Upper lobe of right lung (tissue), 1 donor: ENCODE data around the gene GPNMB. TPM values are rescaled to one million over a fixed set of nuclear protein-coding genes. Genes with fewer than 3 reads are reported as not detected.

ENCODE experiments used
- ATAC-seq: fragments of 200-7000 bp; cut with Tn5 transposase; one replicate; pipeline ENCODE4 v1.9.1; 2020; ENCODE audit warnings: mild to moderate bottlenecking, moderate library complexity
- DNase-seq: peaks from one replicate; pipeline ENCODE4 v3.0.0-alpha.2; 2020
- H3K27ac ChIP-seq: fragments of 200-600 bp; one replicate; pipeline ENCODE4 v1.8.0; 2022
- H3K27me3 ChIP-seq: fragments of 200-600 bp; one replicate; pipeline ENCODE4 v1.8.0; 2022; ENCODE audit warnings: mild to moderate bottlenecking
- H3K36me3 ChIP-seq: fragments of 200-600 bp; one replicate; pipeline ENCODE4 v1.8.0; 2022
- H3K4me1 ChIP-seq: fragments of 200-600 bp; one replicate; pipeline ENCODE4 v1.8.0; 2022
- H3K4me3 ChIP-seq: fragments of 200-600 bp; one replicate; pipeline ENCODE4 v1.8.0; 2022; ENCODE audit warnings: mild to moderate bottlenecking
- H3K9me3 ChIP-seq: fragments of 200-600 bp; one replicate; pipeline ENCODE4 v1.8.0; 2022
- intact Hi-C: fragments of 100-400 bp; cut with DNase I; formaldehyde crosslinking; loops from one replicate; pipeline ENCODE4 v1.11.0; 2022
- total RNA-seq: library from RNA; stranded (reverse); fragmentation: NEBNext Ultra II Directional; extraction: Animal tissue kit (Norgen Biotek cat#: 25700); gene quantifications from one replicate; pipeline ENCODE4 v1.2.1, GENCODE V29; 2021
- TF ChIP-seq, protein P1 (sequence below): fragments of 200-600 bp; IDR thresholded peaks from one replicate; pipeline ENCODE4 v1.8.0; 2022; ENCODE audit warnings: antibody characterized with exemption
- donor health status: DM: no; HTN: yes; CAD: no; lungs with severe emphysema.

GPNMB gene
- total RNA-seq, 1 donor from 2014 or later: 322 TPM

GRCh38 chr7:23261843-23262452 is 15.4 kb downstream of the GPNMB start:
- TF ChIP-seq, protein P1, sequence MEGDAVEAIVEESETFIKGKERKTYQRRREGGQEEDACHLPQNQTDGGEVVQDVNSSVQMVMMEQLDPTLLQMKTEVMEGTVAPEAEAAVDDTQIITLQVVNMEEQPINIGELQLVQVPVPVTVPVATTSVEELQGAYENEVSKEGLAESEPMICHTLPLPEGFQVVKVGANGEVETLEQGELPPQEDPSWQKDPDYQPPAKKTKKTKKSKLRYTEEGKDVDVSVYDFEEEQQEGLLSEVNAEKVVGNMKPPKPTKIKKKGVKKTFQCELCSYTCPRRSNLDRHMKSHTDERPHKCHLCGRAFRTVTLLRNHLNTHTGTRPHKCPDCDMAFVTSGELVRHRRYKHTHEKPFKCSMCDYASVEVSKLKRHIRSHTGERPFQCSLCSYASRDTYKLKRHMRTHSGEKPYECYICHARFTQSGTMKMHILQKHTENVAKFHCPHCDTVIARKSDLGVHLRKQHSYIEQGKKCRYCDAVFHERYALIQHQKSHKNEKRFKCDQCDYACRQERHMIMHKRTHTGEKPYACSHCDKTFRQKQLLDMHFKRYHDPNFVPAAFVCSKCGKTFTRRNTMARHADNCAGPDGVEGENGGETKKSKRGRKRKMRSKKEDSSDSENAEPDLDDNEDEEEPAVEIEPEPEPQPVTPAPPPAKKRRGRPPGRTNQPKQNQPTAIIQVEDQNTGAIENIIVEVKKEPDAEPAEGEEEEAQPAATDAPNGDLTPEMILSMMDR: peak; percentile 84
- Histone ChIP-seq H3K27ac (no peak overlapping the region), H3K4me1 (no peaks in the 10 kb centered on the region), H3K36me3 (no peaks in the 10 kb centered on the region), H3K9me3 (no peaks in the 10 kb centered on the region), H3K4me3 (no peak overlapping the region), H3K27me3 (peaks cover 1% of the 10 kb centered on the region)
- DNase-seq: no peak
- intact Hi-C loops: no loop called here
- peak; percentile 94 for ATAC-seq

GRCh38 chr7:23264916-23265458 is 18.4 kb downstream of the GPNMB start:
- DNase-seq: no peak
- Histone ChIP-seq H3K4me3 (no peak overlapping the region), H3K27ac (no peak overlapping the region), H3K36me3 (peaks cover 3% of the 10 kb centered on the region), H3K4me1 (no peaks in the 10 kb centered on the region), H3K27me3 (no peaks in the 10 kb centered on the region), H3K9me3 (no peaks in the 10 kb centered on the region)
- intact Hi-C loops: no loop called here
- TF ChIP-seq, protein P1: no peak
- no peak for ATAC-seq

GRCh38 chr7:23266918-23267317 is 20.3 kb downstream of the GPNMB start:
- TF ChIP-seq, protein P1: no peak
- ATAC-seq (no peak), DNase-seq (no peak)
- H3K4me3 ChIP-seq: no peak overlapping the region
- intact Hi-C loops: no loop called here
- H3K27ac ChIP-seq: no peak overlapping the region
- H3K27me3 ChIP-seq: peaks cover 5% of the 10 kb centered on the region
- no peaks in the 10 kb centered on the region for H3K4me1 ChIP-seq
- peaks cover 7% of the 10 kb centered on the region for H3K36me3 ChIP-seq
- no peaks in the 10 kb centered on the region for H3K9me3 ChIP-seq

DNA sequence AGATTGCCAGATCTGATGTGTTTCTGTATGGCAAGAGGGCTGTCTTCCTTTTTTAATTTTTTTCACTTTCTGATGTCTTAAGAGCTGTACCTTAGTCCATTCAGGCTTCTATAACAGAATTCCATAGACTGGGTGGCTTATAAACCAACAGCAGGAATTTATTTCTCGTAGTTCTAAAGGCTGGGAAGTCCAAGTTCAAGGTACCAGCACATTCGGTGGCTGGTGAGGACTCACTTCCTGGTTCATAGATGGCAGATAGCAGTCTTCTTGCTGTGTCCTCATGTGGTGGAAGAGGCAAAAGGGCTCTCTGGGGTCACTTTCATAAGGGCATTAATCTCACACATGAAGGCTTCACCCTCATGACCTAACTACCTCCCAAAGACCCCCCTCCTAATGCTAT is 20.8 kb downstream of the GPNMB start:
- TF ChIP-seq, protein P1: no peak
- Histone ChIP-seq H3K27me3 (peaks cover 5% of the 10 kb centered on the region), H3K36me3 (peaks cover 7% of the 10 kb centered on the region), H3K27ac (no peak overlapping the region), H3K9me3 (no peaks in the 10 kb centered on the region), H3K4me1 (no peaks in the 10 kb centered on the region), H3K4me3 (no peak overlapping the region)
- intact Hi-C loops: no loop called here
- ATAC-seq (no peak), DNase-seq (no peak)

DNA sequence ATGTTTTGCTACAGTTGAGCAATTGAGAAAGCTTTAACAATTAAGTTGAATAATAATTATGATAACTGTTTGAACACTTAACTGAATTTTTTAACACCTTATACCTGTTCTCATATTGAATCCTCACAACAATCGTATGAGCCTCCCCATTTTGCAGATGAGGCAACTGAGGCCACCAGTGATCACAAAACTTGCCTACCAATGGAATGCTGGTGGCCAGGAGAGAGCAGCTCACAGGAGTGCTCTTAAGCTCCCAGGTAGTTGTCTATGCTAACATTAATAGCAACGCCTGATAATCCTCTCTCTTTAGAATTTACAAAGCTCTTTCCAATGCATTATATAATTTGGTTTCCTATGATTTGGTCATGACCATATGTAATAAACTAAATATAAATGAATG is 21.6 kb downstream of the GPNMB start:
- H3K27me3 ChIP-seq: peaks cover 5% of the 10 kb centered on the region
- H3K9me3 ChIP-seq: no peaks in the 10 kb centered on the region
- ATAC-seq: no peak
- H3K36me3 ChIP-seq: peaks cover 7% of the 10 kb centered on the region
- H3K4me3 ChIP-seq: no peak overlapping the region
- TF ChIP-seq, protein P1: no peak
- peaks cover under 1% of the 10 kb centered on the region for H3K4me1 ChIP-seq
- DNase-seq: no peak
- intact Hi-C loops: no loop called here
- no peak overlapping the region for H3K27ac ChIP-seq

GRCh38 chr7:23268746-23269145 is 22.2 kb downstream of the GPNMB start:
- intact Hi-C loops: no loop called here

More at GRCh38 chr7:23268746-23269145, 22.2 kb downstream of the GPNMB start:
- H3K4me1 ChIP-seq: peaks cover 4% of the 10 kb centered on the region
- TF ChIP-seq, protein P1: no peak
- H3K9me3 ChIP-seq: no peaks in the 10 kb centered on the region
- DNase-seq (no peak), ATAC-seq (no peak)
- H3K27me3 ChIP-seq: peaks cover 5% of the 10 kb centered on the region
- no peak overlapping the region for H3K4me3 ChIP-seq
- peaks cover 7% of the 10 kb centered on the region for H3K36me3 ChIP-seq
- no peak overlapping the region for H3K27ac ChIP-seq
